ENCODE measurements around the gene MRPS26. TPM values are rescaled to one million over a fixed set of nuclear protein-coding genes. Genes with fewer than 3 reads are reported as not detected.

Gene MRPS26
- total RNA-seq, 2 donors from 2014 or later, result 40.6 to 46.6 TPM

DNA sequence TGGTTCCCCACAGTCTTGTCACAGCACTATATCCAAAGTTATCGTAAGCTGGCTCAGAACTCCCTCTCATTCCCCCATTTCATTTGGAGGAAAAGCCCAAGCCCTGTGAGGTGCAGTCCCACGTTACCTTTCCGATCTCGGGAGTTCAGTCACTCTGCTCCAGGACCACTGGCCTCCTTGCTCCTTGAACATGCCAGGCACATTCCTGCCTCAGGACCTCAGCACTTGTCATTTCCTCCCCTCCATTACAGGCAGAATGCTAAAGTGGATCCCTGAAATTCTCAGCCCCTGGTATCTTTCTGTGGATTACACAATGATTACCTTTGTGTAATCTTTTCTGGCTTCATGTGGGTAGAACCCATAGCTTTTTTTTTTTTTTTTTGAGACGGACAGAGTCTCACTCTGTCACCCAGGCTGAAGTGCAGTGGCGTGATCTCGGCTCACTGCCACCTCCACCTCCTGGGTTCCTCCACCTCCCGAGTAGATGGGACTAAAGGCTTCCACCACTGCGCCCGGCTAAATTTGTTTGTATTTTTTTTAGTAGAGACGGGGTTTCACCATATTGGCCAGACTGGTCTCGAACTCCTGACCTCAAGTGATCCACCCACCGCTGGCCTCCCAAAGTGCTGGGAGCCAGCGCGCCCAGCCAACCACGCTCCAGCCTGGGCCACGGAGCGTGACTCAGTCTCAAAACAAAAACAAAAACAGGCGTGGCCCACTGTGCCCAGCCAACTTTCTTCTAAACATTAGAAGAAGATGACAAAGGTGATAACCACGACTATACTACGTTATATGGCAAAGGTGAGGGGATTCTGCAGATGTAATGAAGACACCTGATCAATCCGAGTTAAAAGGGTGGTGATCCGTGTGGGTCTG, 21.5 kb downstream of the MRPS26 start:
- no peaks in the 10 kb centered on the region for H3K36me3 ChIP-seq
- no peak for DNase-seq (ENCODE audit: low spot score)
- H3K27me3 ChIP-seq (replicated peaks; ENCODE audit: insufficient read depth), result peaks cover 6% of the 10 kb centered on the region
- no peak overlapping the region for H3K27ac ChIP-seq
- H3K4me1 ChIP-seq (ENCODE audit: control insufficient read depth in 1 of 2, low read depth in 2 of 2), result peaks cover 7 to 8% of the 10 kb centered on the region in 2 donors
- H3K4me3 ChIP-seq, result no peak overlapping the region
- no peaks in the 10 kb centered on the region for H3K9me3 ChIP-seq
- TF ChIP-seq, protein P1, sequence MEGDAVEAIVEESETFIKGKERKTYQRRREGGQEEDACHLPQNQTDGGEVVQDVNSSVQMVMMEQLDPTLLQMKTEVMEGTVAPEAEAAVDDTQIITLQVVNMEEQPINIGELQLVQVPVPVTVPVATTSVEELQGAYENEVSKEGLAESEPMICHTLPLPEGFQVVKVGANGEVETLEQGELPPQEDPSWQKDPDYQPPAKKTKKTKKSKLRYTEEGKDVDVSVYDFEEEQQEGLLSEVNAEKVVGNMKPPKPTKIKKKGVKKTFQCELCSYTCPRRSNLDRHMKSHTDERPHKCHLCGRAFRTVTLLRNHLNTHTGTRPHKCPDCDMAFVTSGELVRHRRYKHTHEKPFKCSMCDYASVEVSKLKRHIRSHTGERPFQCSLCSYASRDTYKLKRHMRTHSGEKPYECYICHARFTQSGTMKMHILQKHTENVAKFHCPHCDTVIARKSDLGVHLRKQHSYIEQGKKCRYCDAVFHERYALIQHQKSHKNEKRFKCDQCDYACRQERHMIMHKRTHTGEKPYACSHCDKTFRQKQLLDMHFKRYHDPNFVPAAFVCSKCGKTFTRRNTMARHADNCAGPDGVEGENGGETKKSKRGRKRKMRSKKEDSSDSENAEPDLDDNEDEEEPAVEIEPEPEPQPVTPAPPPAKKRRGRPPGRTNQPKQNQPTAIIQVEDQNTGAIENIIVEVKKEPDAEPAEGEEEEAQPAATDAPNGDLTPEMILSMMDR (IDR thresholded peaks at IDR 0.05), result no peak
- ATAC-seq (ENCODE audit: insufficient number of reproducible peaks, low FRiP score, low read depth), result no peak

- H3K27ac ChIP-seq, result no peak overlapping the region
- peaks cover 6% of the 10 kb centered on the region for H3K27me3 ChIP-seq (replicated peaks; ENCODE audit: insufficient read depth)
- TF ChIP-seq, protein P1 (IDR thresholded peaks at IDR 0.05), result no peak
- no peaks in the 10 kb centered on the region for H3K36me3 ChIP-seq
- no peak for ATAC-seq (ENCODE audit: insufficient number of reproducible peaks, low FRiP score, low read depth)
- H3K9me3 ChIP-seq, result no peaks in the 10 kb centered on the region
- peaks cover 7 to 8% of the 10 kb centered on the region in 2 donors for H3K4me1 ChIP-seq (ENCODE audit: control insufficient read depth in 1 of 2, low read depth in 2 of 2)
- H3K4me3 ChIP-seq, result no peak overlapping the region
- no peak for DNase-seq (ENCODE audit: low spot score)
Measured at GRCh38 chr20:3068075-3068474, 22.2 kb downstream of the MRPS26 start.

DNA sequence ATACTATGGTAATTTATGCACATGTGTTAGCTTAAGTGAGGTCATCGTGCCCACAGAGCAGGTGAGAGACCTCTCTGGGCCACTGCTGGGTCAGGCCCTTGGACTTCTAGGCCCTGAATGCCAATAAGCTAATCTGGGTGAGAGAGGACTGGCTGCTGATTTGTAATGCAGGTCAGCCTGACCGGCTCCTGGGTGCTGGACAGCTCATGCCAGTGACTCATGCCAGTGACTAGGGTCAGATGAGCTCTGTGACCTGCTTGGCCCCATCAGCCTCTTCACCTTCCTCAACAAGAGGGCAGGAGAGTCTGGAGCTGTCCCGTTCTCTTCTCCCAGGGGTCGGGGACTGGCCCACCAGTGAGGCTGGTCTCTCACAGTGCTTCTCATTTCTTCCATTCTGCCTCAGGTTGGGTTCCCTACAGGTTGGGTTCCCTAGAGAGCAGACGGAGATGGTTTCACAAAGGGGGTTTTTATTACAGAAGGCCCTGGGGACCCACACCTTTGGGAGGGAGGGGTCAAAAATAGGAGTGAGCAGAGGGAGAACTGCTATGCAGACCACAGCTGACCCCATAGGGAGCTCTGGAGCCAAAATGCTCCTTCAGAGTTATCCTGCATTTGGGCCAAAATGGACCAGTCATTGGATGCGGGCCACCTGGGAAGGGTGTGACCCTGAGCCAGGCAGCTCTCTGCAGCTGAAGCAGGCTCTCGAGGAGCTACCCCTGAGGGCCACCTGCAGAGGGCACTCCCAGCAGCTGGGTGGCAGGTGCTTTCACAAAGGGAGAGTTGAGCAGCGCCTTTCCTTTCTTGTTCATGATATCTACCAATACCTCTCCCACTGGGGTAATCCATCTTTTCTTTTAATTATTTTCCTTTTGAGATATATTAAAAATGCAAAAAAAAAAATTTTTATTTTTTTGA, 23.4 kb downstream of the MRPS26 start:
- no peak overlapping the region for H3K27ac ChIP-seq
- TF ChIP-seq, protein P1 (IDR thresholded peaks at IDR 0.05), result no peak
- DNase-seq (ENCODE audit: low spot score), result no peak
- H3K27me3 ChIP-seq (replicated peaks; ENCODE audit: insufficient read depth), result peaks cover 6% of the 10 kb centered on the region
- no peaks in the 10 kb centered on the region for H3K36me3 ChIP-seq
- H3K9me3 ChIP-seq, result no peaks in the 10 kb centered on the region
- ATAC-seq (ENCODE audit: insufficient number of reproducible peaks, low FRiP score, low read depth), result no peak
- H3K4me1 ChIP-seq (ENCODE audit: control insufficient read depth in 1 of 2, low read depth in 2 of 2), result peaks cover 7 to 8% of the 10 kb centered on the region in 2 donors
- no peak overlapping the region for H3K4me3 ChIP-seq

- Histone ChIP-seq H3K4me1 (ENCODE audit: control insufficient read depth in 1 of 2, low read depth in 2 of 2) (peaks cover 7 to 8% of the 10 kb centered on the region in 2 donors), H3K36me3 (no peaks in the 10 kb centered on the region), H3K9me3 (no peaks in the 10 kb centered on the region), H3K27me3 (replicated peaks; ENCODE audit: insufficient read depth) (peaks cover 6% of the 10 kb centered on the region), H3K4me3 (no peak overlapping the region), H3K27ac (no peak overlapping the region)
- no peak for ATAC-seq (ENCODE audit: insufficient number of reproducible peaks, low FRiP score, low read depth)
- TF ChIP-seq, protein P1 (IDR thresholded peaks at IDR 0.05), result no peak
- no peak for DNase-seq (ENCODE audit: low spot score)
Measured at GRCh38 chr20:3070725-3071124, 24.9 kb downstream of the MRPS26 start.

- peaks cover 7 to 8% of the 10 kb centered on the region in 2 donors for H3K4me1 ChIP-seq (ENCODE audit: control insufficient read depth in 1 of 2, low read depth in 2 of 2)
- TF ChIP-seq, protein P1 (IDR thresholded peaks at IDR 0.05), result no peak
- H3K4me3 ChIP-seq, result peak overlapping the region; percentile 71
- ATAC-seq (ENCODE audit: insufficient number of reproducible peaks, low FRiP score, low read depth), result no peak
- H3K9me3 ChIP-seq, result no peaks in the 10 kb centered on the region
- H3K27me3 ChIP-seq (replicated peaks; ENCODE audit: insufficient read depth), result peaks cover 6% of the 10 kb centered on the region
- DNase-seq (ENCODE audit: low spot score), result no peak
- no peak overlapping the region for H3K27ac ChIP-seq
- no peaks in the 10 kb centered on the region for H3K36me3 ChIP-seq
Measured at GRCh38 chr20:3071266-3071609, 25.4 kb downstream of the MRPS26 start.

Data from thoracic aorta (tissue), 2 donors.